ENCODE results near the gene RNF217.
"Not testable (repeated sequence)": the region's sequence is repeated elsewhere in the genome, so short reads cannot be mapped to it uniquely, and the experiment has no call there.

The RNF217 gene

DNA sequence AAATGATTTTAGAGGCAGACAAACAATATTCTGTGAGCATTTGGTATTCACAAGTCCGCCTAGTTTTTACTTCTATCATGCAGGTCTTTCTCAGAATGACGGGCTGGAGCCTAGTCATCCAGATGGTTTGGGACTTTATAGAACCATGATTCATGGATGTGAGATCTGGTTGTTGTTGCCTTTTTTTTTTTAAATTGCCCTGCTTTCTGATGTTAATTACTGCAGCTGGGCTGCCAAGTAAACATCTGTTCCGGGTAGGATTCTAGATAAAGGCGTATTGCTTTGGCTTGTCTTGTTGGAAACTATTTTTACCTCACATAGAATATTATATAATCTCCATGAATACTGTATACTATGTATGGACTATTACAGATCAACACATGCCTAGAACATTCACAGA lies 58.1 kb downstream of the RNF217 start:
- peak; percentile 78 for FAIRE-seq

- peak; percentile 15 for FAIRE-seq
These were observed 60.3 kb downstream of the RNF217 start for GRCh38 chr6:125022391-125022989.

GRCh38 chr6:125025164-125025854 lies 63.1 kb downstream of the RNF217 start:
- FAIRE-seq: no peak

DNA sequence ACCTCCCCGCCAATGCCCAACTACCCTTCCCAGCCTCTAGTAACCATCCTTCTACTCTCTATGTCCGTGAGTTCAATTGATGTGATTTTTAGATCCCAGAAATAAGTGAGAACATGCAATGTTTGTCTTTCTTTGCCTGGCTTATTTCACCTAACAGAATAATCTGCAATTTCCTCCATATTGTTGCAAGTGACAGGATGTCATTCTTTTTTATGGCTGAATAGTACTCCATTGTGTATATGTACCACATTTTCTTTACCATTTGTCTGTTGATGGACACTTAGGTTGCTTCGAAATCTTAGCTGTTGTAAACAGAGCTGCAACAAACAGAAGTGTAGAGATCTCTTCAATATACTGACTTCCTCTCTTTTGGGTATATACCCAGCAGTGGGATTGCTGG lies 65.0 kb downstream of the RNF217 start:
- no peak for FAIRE-seq

DNA sequence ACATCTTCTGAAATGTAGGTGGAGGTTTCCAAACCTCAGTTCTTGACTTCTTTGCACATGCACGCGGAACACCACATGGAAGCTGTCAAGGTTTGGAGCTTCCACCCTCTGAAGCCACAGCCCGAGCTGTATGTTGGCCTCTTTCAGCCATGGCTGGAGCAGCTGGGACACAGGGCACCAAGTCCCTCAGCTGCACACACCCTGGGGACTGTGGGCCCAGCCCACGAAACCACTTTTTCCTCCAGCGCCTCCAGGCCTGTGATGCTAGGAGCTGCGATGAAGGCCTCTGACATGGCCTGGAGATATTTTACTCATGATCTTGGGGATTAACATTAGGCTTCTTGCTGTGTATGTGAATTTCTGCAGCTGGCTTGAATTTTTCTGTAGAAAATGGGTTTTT lies 68.7 kb downstream of the RNF217 start:
- no peak for FAIRE-seq

DNA sequence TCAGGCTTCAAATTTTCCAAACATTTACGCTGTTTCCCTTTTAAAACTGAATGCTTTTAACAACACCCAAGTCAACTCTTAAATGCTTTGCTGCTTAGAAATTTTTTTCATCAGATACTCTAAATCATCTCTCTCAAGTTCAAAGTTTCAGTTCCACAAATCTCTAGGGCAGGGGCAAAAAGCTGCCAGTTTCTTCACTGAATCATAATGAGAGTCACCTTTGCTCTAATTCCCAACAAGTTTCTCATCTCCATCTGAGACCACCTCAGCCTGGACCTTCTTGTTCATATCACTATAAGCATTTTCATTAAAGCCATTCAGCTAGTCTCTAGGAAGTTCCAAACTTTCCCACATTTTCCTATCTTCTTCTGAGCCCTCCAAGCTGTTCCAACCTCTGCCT lies 69.1 kb downstream of the RNF217 start:
- FAIRE-seq: no peak

DNA sequence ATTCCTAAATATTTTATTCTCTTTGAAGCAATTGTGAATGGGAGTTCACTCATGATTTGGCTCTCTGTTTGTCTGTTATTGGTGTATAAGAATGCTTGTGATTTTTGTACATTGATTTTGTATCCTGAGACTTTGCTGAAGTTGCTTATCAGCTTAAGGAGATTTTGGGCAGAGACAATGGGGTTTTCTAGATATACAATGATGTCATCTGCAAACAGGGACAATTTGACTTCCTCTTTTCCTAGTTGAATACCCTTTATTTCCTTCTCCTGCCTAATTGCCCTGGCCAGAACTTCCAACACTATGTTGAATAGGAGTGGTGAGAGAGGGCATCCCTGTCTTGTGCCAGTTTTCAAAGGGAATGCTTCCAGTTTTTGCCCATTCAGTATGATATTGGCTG lies 72.7 kb downstream of the RNF217 start:
- FAIRE-seq: not testable (repeated sequence)

DNA sequence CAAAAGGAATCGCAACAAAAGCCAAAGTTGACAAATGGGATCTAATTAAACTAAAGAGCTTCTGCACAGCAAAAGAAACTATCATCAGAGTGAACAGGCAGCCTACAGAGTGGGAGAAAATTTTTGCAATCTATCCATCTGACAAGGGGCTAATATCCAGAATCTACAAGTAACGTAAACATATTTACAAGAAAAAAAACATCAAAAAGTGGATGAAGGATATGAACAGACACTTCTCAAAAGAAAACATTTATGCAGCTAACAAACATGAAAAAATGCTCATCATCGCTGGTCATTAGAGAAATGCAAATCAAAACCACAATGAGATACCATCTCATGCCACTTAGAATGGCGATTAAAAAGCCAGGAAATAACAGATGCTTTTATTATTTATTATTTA lies 74.2 kb downstream of the RNF217 start:
- not testable (repeated sequence) for FAIRE-seq

DNA sequence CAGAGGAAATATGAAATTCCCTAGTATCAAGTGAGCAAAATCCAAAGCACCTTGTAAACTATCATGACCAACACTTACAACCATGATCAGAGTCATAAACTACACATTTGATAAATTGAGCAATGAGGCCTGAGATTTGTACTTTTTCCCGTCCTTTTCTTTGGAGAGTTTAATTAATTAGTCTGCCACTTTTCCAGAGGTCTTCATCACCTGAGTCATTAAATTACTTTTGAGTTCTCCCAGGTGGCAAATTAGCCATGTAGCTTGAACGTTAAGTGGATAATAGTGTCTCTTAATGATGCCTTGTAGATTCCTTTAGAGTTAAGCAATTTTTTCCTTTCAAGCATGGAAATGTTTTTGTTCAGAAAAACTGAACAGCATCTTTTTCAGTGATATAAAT lies 75.6 kb downstream of the RNF217 start:
- no peak for FAIRE-seq

DNA sequence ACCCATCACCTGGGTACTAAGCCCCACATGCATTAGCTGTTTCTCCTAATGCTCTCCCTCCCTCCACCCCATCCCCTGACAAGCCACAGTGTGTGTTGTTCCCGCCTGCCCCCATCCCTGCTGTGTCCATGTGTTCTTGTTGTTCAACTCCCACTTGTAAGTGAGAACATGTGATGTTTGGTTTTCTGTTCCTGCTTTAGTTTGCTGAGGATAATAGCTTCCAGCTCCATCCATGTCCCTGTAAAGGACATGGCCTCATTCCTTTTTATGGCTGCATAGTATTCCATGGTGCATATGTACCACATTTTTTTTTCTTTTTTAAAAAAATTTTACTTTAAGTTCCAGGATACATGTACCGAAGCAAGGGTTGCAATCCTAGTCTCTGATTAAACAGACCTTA lies 76.7 kb downstream of the RNF217 start:
- FAIRE-seq: no peak

- no peak for FAIRE-seq
These were observed 79.7 kb downstream of the RNF217 start for GRCh38 chr6:125041740-125042459.

DNA sequence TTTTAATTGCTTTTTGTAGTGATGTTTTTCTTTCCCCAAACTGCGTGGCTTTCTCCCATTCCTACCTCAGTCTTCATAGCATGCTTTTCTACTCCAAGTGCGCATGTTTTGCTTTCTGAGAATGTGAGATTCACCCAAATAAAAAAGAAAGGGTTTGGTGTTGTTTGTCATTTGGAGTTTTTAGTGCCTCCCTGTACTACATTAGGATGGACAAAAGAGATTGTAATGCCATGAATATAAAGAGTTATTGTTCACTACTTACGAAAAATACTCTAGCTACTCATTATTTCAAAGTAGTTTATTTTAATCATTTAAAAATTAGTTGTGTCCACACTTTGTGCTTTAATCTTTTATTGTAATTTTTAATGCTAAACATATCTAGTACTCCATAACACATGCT lies 81.8 kb downstream of the RNF217 start:
- FAIRE-seq: no peak

- FAIRE-seq: no peak
These were observed 82.4 kb downstream of the RNF217 start for GRCh38 chr6:125044667-125045066.

GRCh38 chr6:125046107-125046925 lies 84.1 kb downstream of the RNF217 start:
- FAIRE-seq: no peak

- FAIRE-seq: no peak
These were observed 86.0 kb downstream of the RNF217 start for GRCh38 chr6:125048274-125048673.

- no peak for FAIRE-seq
These were observed 88.6 kb downstream of the RNF217 start for GRCh38 chr6:125050663-125051318.

DNA sequence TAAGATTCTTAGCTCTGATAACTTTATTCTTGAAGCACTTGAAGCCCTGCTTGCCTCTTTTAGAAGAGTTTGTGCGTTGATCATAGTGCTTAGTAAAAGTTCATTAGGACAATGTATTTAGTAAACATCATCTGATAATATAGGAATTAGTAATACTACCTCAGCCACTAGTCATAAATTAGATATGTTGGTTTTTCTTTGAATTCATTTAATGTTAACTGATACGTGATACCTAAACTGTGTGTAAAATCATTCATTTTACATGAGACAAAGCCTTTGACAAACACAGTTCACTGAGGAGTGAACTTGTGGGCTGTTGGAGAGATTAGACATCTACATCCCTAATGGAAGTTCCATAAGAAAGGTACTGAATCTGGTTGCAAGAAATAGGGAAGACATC lies 91.6 kb downstream of the RNF217 start:
- no peak for FAIRE-seq

GRCh38 chr6:125054331-125054730 lies 92.1 kb downstream of the RNF217 start:
- FAIRE-seq: no peak

DNA sequence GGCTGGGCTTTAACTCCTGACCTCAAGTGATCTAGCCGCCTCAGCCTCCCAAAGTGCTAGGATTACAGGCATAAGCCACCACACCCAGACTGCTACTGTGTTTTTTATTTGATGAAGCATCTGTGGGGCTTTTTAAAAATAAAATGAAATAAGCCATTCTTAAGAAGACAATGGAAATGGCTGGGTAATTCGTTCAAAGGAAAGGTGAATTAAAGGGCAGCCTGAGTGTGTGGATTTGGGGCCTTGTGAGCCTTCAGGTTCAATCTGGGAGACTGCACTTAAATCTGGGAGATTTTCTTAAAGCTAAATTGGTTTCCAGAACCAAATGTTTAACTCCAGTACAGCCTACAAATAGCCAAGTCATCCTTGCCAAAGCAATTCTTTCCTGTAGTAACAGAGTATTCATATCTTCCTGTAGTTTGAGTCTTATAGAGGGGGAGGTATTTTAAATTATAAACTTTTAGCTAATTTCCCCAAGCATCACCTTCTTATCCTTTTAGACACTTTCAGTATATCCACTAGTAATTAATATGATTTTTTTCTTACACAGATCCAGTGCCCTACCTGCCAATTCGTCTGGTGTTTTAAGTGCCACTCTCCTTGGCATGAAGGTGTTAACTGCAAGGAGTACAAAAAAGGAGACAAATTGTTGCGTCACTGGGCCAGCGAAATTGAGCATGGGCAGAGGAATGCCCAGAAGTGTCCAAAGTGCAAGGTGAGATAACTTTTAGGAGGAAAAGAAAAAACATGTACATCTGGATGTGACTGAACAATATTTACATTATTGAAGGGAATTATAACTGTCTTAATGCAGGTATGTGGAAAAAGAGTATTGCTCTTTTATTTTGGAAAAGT lies 95.4 kb downstream of the RNF217 start:
- FAIRE-seq: no peak

DNA sequence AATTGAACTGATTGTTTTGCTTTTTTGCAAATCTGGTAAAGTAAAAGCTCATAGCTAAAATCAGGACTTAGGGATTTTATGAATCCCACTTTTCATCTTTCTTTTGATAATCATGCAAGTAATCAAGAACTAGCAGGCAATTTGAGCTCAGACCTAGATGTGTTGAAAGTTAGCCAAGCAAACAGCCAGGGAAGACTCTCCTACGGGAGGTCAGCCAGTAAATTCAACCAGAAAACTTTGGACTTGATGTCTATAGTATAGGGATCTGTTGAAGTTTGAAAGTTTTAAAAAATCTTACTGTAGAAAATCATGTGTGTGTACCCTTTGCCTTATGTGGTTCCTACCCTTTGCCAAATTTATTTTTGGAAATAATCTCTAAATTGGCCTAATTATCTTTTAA lies 96.3 kb downstream of the RNF217 start:
- FAIRE-seq: no peak

GRCh38 chr6:125063307-125063706 lies 101.1 kb downstream of the RNF217 start:
- FAIRE-seq: no peak

DNA sequence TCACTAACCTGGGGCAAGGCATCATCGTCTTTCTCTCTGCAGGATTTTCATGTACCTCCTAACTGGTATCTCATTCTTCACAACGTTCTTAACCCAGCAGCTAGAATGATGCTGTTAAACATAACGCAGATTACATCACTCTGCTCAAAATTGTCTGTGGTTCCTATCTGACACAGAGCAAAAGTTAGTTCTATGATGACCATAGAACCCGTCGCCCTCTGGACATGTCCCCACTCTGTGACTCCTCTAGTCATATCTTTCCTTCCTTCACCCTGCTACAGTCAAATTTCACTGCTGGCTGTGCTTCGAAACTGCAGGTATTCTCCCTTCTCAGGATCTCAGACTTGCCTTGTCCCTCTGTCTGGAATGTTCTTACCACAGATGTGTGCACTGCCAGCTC lies 103.9 kb downstream of the RNF217 start:
- no peak for FAIRE-seq
